Trophoblast cell (in vitro differentiated cells and primary cell): ENCODE data around the gene KRT12.

Experiments
- DNase-seq, 2 donors: peaks; one replicate each; pipeline ENCODE4 v3.0.0-alpha.2; 2016
- H2AFZ ChIP-seq: 2 replicates; pipeline ENCODE4 v1.6.1; 2013; ENCODE audit warnings: low read length, moderate library complexity, mild to moderate bottlenecking; ENCODE audit not compliant: insufficient read depth, poor library complexity
- H2AK5ac ChIP-seq: 2 replicates; pipeline ENCODE4 v1.6.1; 2013; ENCODE audit warnings: mild to moderate bottlenecking, low read length
- H2BK120ac ChIP-seq: 2 replicates; pipeline ENCODE4 v1.6.1; 2013; ENCODE audit warnings: low read length, mild to moderate bottlenecking, moderate library complexity; ENCODE audit not compliant: insufficient read depth, poor library complexity
- H2BK12ac ChIP-seq: 2 replicates; pipeline ENCODE4 v1.6.1; 2013; ENCODE audit warnings: mild to moderate bottlenecking, low read length, moderate library complexity
- H2BK5ac ChIP-seq: 2 replicates; pipeline ENCODE4 v1.6.1; 2013; ENCODE audit warnings: low read length, low read depth, moderate library complexity, mild to moderate bottlenecking; ENCODE audit not compliant: poor library complexity
- H3K14ac ChIP-seq: 2 replicates; pipeline ENCODE4 v1.6.1; 2013; ENCODE audit warnings: mild to moderate bottlenecking, low read length
- H3K18ac ChIP-seq: 2 replicates; pipeline ENCODE4 v1.6.1; 2013; ENCODE audit warnings: mild to moderate bottlenecking, low read length
- H3K23ac ChIP-seq: 2 replicates; pipeline ENCODE4 v1.6.1; 2013; ENCODE audit warnings: low read length
- H3K27ac ChIP-seq: 2 replicates; pipeline ENCODE4 v1.5.1; 2013; ENCODE audit warnings: low read depth, mild to moderate bottlenecking, inconsistent platforms, low read length, moderate library complexity
- H3K27me3 ChIP-seq: 2 replicates; pipeline ENCODE4 v1.6.1; 2013; ENCODE audit warnings: inconsistent platforms, mild to moderate bottlenecking, low read length, moderate library complexity; ENCODE audit not compliant: insufficient read depth
- H3K36me3 ChIP-seq, 2 experiments: 1 replicate in 1 of 2; 2 replicates in 1 of 2; pipeline ENCODE4 v1.6.1; 2013; ENCODE audit warnings: low read length in 2 of 2, mild to moderate bottlenecking in 2 of 2, moderate library complexity in 1 of 2; ENCODE audit not compliant: insufficient read depth in 2 of 2, control insufficient read depth in 1 of 2
- H3K4ac ChIP-seq: 2 replicates; pipeline ENCODE4 v1.6.1; 2013; ENCODE audit warnings: low read depth, mild to moderate bottlenecking, low read length, moderate library complexity
- H3K4me1 ChIP-seq, 2 experiments: 1 replicate in 1 of 2; 2 replicates in 1 of 2; pipeline ENCODE4 v1.6.1; 2013; ENCODE audit warnings: low read length in 2 of 2, mild to moderate bottlenecking in 2 of 2, moderate library complexity in 1 of 2; ENCODE audit not compliant: insufficient read depth in 2 of 2, control insufficient read depth in 1 of 2
- H3K4me2 ChIP-seq: 2 replicates; pipeline ENCODE4 v1.6.1; 2013; ENCODE audit warnings: inconsistent platforms, mild to moderate bottlenecking, low read length, moderate library complexity
- H3K4me3 ChIP-seq: 2 replicates; pipeline ENCODE4 v1.5.1; 2013; ENCODE audit warnings: mild to moderate bottlenecking, low read depth, low read length, inconsistent platforms
- H3K79me1 ChIP-seq: one replicate; pipeline ENCODE4 v1.6.1; 2013; ENCODE audit warnings: low read length
- H3K79me2 ChIP-seq: 2 replicates; pipeline ENCODE4 v1.6.1; 2013; ENCODE audit warnings: low read length, mild to moderate bottlenecking; ENCODE audit not compliant: control insufficient read depth, insufficient read depth, poor library complexity
- H3K9ac ChIP-seq: 2 replicates; pipeline ENCODE4 v1.6.1; 2013; ENCODE audit warnings: mild to moderate bottlenecking, low read length
- H3K9me3 ChIP-seq: 2 replicates; pipeline ENCODE4 v1.6.1; 2013; ENCODE audit warnings: low read depth, mild to moderate bottlenecking, control low read depth, inconsistent platforms, low read length; ENCODE audit not compliant: insufficient read depth
- H4K12ac ChIP-seq: 2 replicates; pipeline ENCODE4 v1.6.1; 2013; ENCODE audit warnings: low read depth, mild to moderate bottlenecking, low read length, moderate library complexity
- H4K8ac ChIP-seq: 2 replicates; pipeline ENCODE4 v1.6.1; 2013; ENCODE audit warnings: low read depth, mild to moderate bottlenecking, low read length, moderate library complexity
- H4K91ac ChIP-seq: one replicate; pipeline ENCODE4 v1.6.1; 2013; ENCODE audit warnings: low read depth, mild to moderate bottlenecking, low read length, moderate library complexity
- WGBS: extraction: QIAGEN DNeasy Blood & Tissue Kit; methylation state at CpG from one replicate; pipeline ENCODE4 v1.1.7; 2013; ENCODE audit warnings: missing lambda C conversion rate; ENCODE audit not compliant: insufficient read length, insufficient coverage; ENCODE audit errors: extremely low coverage; 5-methylcytosine and 5-hydroxymethylcytosine counted together

The KRT12 gene

DNA sequence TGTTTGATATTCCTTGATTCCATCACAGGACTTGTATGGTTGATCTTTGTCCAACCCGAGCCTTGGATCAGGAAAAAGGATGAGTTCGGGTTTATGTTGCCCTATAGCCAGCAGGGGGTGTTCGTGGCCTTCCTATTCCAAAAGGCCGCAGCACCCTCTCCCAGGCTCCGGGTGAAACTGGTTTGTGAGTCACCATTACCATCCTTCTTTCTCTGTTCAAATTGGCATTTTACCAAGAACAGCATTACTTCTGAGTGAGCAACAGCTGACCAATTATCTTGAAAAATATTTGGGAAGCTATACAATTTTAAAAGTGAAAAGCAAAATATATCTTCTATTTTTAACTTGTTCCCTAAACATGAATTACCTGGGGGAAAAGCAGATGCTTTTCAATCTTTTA lies 42.3 kb upstream of the KRT12 start:
- Histone ChIP-seq H3K14ac (no peak overlapping the region), H3K27ac (no peak overlapping the region), H3K27me3 (no peaks in the 10 kb centered on the region), H3K79me1 (peaks cover 8% of the 10 kb centered on the region), H3K23ac (no peak overlapping the region), H3K4me3 (no peak overlapping the region), H4K8ac (no peak overlapping the region), H2BK120ac (no peak overlapping the region), H3K9ac (no peak overlapping the region), H3K4ac (no peak overlapping the region), H2AK5ac (no peak overlapping the region), H3K9me3 (no peaks in the 10 kb centered on the region), H3K36me3 (no peaks in the 10 kb centered on the region), H3K18ac (no peak overlapping the region), H2BK5ac (no peak overlapping the region), H3K79me2 (no peaks in the 10 kb centered on the region), H2AFZ (no peak overlapping the region), H2BK12ac (no peak overlapping the region), H4K12ac (no peak overlapping the region), H3K4me1 (peaks cover 0 to 3% of the 10 kb centered on the region in 2 experiments), H4K91ac (no peak overlapping the region), H3K4me2 (no peak overlapping the region)
- WGBS: no CpG with 5 or more reads among the region's 5 CpGs
- peak; percentile 89 to 99 for DNase-seq

DNA sequence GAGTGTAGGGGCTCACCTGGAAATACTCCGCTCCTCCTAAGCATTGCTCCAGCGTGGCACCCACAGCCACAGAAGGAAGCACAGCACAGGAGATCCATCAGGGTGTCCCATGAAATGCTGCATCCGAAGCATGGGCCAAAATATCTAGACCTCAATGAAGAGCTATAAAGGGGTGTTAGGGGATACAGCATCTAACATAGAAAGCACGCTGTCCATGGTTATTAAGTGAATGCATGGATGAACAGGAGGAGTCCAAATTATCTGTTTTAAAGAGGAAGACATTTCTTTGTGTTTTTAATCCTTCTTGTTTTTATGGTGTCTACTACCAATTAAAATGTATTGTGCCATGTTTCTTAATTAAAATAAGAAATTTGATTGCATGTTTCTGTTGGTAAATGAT lies 39.6 kb upstream of the KRT12 start:
- Histone ChIP-seq H4K8ac (no peak overlapping the region), H3K27me3 (no peaks in the 10 kb centered on the region), H2BK120ac (no peak overlapping the region), H4K12ac (no peak overlapping the region), H2BK5ac (no peak overlapping the region), H2AFZ (no peak overlapping the region), H2BK12ac (no peak overlapping the region), H3K14ac (no peak overlapping the region), H3K9ac (peak overlapping the region; percentile 41), H3K23ac (no peak overlapping the region), H3K79me1 (peaks cover 4% of the 10 kb centered on the region), H3K4me3 (no peak overlapping the region), H3K36me3 (no peaks in the 10 kb centered on the region), H3K4ac (no peak overlapping the region), H3K27ac (no peak overlapping the region), H3K4me2 (no peak overlapping the region), H3K18ac (no peak overlapping the region), H3K4me1 (peaks cover 0 to 3% of the 10 kb centered on the region in 2 experiments), H2AK5ac (no peak overlapping the region), H4K91ac (no peak overlapping the region), H3K79me2 (no peaks in the 10 kb centered on the region), H3K9me3 (no peaks in the 10 kb centered on the region)
- no CpG with 5 or more reads among the region's 4 CpGs for WGBS
- no peak for DNase-seq

DNA sequence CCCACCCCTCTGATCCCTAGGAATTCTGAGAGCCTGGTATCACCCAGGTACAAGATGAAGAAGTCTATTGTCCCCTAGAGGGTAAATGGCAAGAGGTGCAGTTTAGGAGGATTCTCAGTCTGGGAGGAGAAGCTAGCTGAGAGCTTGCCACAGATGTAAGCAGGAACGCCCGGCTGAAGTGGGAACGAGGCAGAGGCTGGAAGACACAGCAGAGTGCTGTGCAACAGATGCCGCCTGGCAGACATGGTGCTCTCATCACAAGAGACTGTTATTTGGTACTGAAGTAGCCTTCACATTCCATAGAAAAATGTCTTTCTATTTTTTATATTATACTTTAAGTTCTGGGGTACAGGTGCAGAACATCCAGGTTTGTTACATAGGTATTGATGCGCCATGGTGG lies 38.3 kb upstream of the KRT12 start:
- H3K4me1 ChIP-seq: no peaks in the 10 kb centered on the region
- no peak overlapping the region for H3K4me2 ChIP-seq
- no peak overlapping the region for H3K4me3 ChIP-seq
- no peak overlapping the region for H2BK120ac ChIP-seq
- no peak overlapping the region for H3K9ac ChIP-seq
- no peak overlapping the region for H3K4ac ChIP-seq
- DNase-seq: no peak
- no peak overlapping the region for H3K27ac ChIP-seq
- H2BK5ac ChIP-seq: no peak overlapping the region
- no peak overlapping the region for H3K23ac ChIP-seq
- H4K91ac ChIP-seq: no peak overlapping the region
- H4K12ac ChIP-seq: no peak overlapping the region
- WGBS: no CpG with 5 or more reads among the region's 5 CpGs
- H3K14ac ChIP-seq: no peak overlapping the region
- H2AK5ac ChIP-seq: no peak overlapping the region
- H3K9me3 ChIP-seq: no peaks in the 10 kb centered on the region
- no peak overlapping the region for H3K18ac ChIP-seq
- H4K8ac ChIP-seq: no peak overlapping the region
- no peaks in the 10 kb centered on the region for H3K79me1 ChIP-seq
- H3K79me2 ChIP-seq: no peaks in the 10 kb centered on the region
- no peak overlapping the region for H2AFZ ChIP-seq
- no peak overlapping the region for H2BK12ac ChIP-seq
- H3K27me3 ChIP-seq: no peaks in the 10 kb centered on the region
- H3K36me3 ChIP-seq: no peaks in the 10 kb centered on the region

DNA sequence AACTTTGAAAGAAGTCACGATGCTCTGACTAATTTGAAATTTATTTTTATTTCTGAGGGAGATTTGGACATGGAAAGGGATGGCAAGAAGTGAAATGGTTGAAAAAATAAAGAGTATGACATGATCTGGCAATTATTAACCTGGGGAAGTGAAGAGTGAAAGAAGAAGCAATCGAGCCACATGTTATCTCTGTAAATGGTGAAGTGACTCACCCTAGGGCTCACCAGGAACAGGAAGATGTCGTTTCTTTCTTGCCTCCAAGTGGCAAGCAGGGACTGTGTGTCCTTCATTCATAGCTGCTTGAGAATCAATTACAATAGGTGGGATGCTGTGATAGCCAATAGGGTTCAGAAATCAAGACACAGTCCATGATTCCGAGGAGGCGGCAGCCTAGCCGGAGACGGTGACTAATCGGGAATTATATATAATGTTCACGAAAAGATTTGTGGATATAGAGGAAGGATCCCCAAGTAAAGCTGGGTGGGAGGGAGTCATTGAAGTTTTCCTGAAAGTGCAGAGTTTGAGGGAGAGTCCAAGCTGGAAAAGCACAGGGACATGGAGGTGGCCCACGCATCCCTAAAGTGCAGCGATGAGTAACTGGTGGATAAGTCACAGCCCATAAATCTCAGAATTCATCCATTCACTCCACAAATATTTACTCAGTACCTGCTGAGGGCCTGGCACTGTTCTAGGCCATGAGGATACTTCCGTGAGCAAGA lies 36.3 kb upstream of the KRT12 start:
- H3K4me2 ChIP-seq: no peak overlapping the region
- no peak overlapping the region for H3K14ac ChIP-seq
- no peak overlapping the region for H4K8ac ChIP-seq
- no peaks in the 10 kb centered on the region for H3K79me1 ChIP-seq
- no peaks in the 10 kb centered on the region for H3K9me3 ChIP-seq
- no peak overlapping the region for H3K9ac ChIP-seq
- no peak overlapping the region for H2AK5ac ChIP-seq
- H3K36me3 ChIP-seq: no peaks in the 10 kb centered on the region
- no peak overlapping the region for H3K4ac ChIP-seq
- H2BK120ac ChIP-seq: no peak overlapping the region
- no peaks in the 10 kb centered on the region for H3K79me2 ChIP-seq
- no peak overlapping the region for H2BK5ac ChIP-seq
- H2AFZ ChIP-seq: no peak overlapping the region
- H3K4me1 ChIP-seq: no peaks in the 10 kb centered on the region
- H3K4me3 ChIP-seq: no peak overlapping the region
- H3K23ac ChIP-seq: no peak overlapping the region
- H3K27me3 ChIP-seq: no peaks in the 10 kb centered on the region
- no CpG with 5 or more reads among the region's 12 CpGs for WGBS
- H2BK12ac ChIP-seq: no peak overlapping the region
- H4K12ac ChIP-seq: no peak overlapping the region
- H3K18ac ChIP-seq: no peak overlapping the region
- no peak overlapping the region for H3K27ac ChIP-seq
- peak; percentile 33 to 73 for DNase-seq
- H4K91ac ChIP-seq: no peak overlapping the region
